Fibroblast of pulmonary artery (primary cell): ENCODE data around the gene PLXNA4.

ENCODE experiments used
- DNase-seq: peaks from one replicate; pipeline ENCODE4 v3.0.0-alpha.2; 2010; ENCODE audit warnings: low read depth
- H3K4me3 ChIP-seq: replicated peaks from 2 replicates; pipeline ENCODE4 v1.5.1; 2011; ENCODE audit warnings: low read depth, mild to moderate bottlenecking, control low read depth, low read length, moderate library complexity
- TF ChIP-seq, protein P1 (sequence below): IDR thresholded peaks from 2 replicates; pipeline ENCODE4 v1.5.1; 2011; ENCODE audit warnings: mild to moderate bottlenecking, control low read depth, low read length, inconsistent platforms; ENCODE audit errors: missing control alignments

Gene PLXNA4

GRCh38 chr7:132547821-132548220 is 28.4 kb downstream of the PLXNA4 start:
- no peak for DNase-seq
- TF ChIP-seq, protein P1, sequence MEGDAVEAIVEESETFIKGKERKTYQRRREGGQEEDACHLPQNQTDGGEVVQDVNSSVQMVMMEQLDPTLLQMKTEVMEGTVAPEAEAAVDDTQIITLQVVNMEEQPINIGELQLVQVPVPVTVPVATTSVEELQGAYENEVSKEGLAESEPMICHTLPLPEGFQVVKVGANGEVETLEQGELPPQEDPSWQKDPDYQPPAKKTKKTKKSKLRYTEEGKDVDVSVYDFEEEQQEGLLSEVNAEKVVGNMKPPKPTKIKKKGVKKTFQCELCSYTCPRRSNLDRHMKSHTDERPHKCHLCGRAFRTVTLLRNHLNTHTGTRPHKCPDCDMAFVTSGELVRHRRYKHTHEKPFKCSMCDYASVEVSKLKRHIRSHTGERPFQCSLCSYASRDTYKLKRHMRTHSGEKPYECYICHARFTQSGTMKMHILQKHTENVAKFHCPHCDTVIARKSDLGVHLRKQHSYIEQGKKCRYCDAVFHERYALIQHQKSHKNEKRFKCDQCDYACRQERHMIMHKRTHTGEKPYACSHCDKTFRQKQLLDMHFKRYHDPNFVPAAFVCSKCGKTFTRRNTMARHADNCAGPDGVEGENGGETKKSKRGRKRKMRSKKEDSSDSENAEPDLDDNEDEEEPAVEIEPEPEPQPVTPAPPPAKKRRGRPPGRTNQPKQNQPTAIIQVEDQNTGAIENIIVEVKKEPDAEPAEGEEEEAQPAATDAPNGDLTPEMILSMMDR, result no peak
- no peak overlapping the region for H3K4me3 ChIP-seq

GRCh38 chr7:132546366-132547127 is 29.7 kb downstream of the PLXNA4 start:
- H3K4me3 ChIP-seq, result no peak overlapping the region
- DNase-seq, result no peak
- TF ChIP-seq, protein P1, result no peak

DNA sequence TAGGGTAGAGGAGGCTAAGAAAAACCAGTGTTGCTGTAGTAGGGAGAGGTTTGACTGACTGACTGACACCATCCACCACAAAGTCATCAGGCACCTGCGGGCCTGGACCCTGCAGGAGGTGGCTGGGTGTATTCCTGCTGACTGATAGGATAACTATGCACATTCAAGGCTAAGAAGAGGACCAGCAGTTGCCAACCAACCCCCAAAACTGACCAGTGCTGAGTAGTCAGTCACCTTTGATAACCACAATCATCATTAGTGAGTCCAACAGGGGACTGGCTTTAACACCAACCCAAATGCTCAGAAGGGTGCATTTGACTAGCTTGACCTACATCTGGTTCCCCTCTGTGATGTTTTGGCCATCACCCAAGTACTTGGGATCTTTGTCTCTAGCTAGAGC is 30.5 kb downstream of the PLXNA4 start:
- TF ChIP-seq, protein P1, result no peak
- DNase-seq, result no peak
- no peak overlapping the region for H3K4me3 ChIP-seq

DNA sequence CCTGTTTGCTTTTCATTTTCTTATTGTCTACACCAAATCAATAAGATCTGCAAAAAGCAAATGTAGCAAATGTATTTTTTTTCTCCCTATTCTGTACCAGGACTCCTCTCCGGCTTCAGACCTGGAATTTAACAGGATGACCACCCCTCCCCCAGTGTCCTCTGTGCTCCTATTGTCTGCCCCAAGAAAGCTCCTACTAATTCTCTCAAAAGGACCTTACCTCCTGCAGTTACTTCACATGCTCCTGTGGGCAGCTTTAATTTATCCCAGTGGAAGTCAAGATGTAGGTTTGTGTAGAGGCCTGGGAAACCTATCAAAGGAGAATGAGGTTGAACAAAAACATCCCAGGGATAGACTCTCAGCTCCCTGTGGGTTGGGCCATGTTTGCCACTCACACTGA is 31.3 kb downstream of the PLXNA4 start:
- TF ChIP-seq, protein P1, result no peak
- H3K4me3 ChIP-seq, result no peak overlapping the region
- no peak for DNase-seq

DNA sequence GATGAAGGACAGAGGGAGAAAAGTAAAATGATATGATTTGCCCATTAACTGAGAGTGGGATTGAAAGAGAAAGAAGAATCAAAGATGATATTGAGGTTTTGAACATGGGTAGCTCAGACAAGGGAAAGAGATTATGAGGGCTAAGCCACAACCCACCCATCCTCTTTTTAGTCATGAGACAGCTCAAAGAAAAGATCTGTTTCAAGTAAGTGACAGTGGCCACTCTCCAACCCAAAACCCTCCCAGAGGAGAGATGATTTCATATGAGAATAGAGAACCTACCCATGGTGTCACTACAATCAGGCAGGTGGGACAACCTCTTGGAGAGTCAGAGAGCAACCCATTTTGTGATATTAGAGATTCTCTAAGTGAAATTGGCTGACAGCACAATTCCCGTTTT is 32.2 kb downstream of the PLXNA4 start:
- TF ChIP-seq, protein P1, result no peak
- DNase-seq, result no peak
- no peak overlapping the region for H3K4me3 ChIP-seq

DNA sequence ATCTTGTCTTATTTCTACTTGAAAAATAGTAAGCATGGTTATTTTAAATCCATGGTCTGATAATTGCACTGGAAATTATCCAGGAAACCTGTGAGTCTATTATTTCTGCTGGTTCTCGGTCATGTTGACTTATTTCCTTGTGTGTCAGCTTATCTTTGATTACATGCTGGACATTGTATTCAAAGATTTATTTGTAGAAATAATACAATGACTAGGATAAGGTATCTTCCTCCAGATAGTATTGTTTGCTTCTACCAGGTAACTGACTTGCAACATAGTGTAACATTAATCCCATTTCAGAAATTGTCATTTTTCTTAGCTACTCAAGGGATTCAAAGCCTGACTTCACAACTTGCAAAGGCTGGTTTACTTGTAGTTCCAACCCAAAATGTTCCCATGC is 33.4 kb downstream of the PLXNA4 start:
- no peak overlapping the region for H3K4me3 ChIP-seq
- peak; percentile 21 for DNase-seq
- TF ChIP-seq, protein P1, result no peak

GRCh38 chr7:132541656-132542055 is 34.6 kb downstream of the PLXNA4 start:
- DNase-seq, result no peak
- TF ChIP-seq, protein P1, result no peak
- H3K4me3 ChIP-seq, result no peak overlapping the region
